Hepatic stellate cell (primary cell): ENCODE results near the gene CCBE1.
A peak's percentile ranks its signal among the peaks of the same experiment; 100 is the strongest.
"Not testable (repeated sequence)": the region's sequence is repeated elsewhere in the genome, so short reads cannot be mapped to it uniquely, and the experiment has no call there.

ENCODE experiments used
- DNase-seq: peaks from one replicate; pipeline ENCODE4 v3.0.0; 2011; ENCODE audit warnings: low spot score

The CCBE1 gene

GRCh38 chr18:59656373-59656887 lies 40.8 kb downstream of the CCBE1 start:
- DNase-seq, result no peak

GRCh38 chr18:59655676-59656075 lies 41.5 kb downstream of the CCBE1 start:
- no peak for DNase-seq

GRCh38 chr18:59651071-59651470 lies 46.2 kb downstream of the CCBE1 start:
- no peak for DNase-seq

GRCh38 chr18:59650266-59650820 lies 46.9 kb downstream of the CCBE1 start:
- no peak for DNase-seq

- no peak for DNase-seq
Observed at GRCh38 chr18:59649591-59649990, 47.6 kb downstream of the CCBE1 start.

- not testable (repeated sequence) for DNase-seq
Observed at GRCh38 chr18:59648469-59648868, 48.8 kb downstream of the CCBE1 start.

GRCh38 chr18:59646963-59647307 lies 50.3 kb downstream of the CCBE1 start:
- DNase-seq, result peak; percentile 59

GRCh38 chr18:59646228-59646962 lies 50.8 kb downstream of the CCBE1 start:
- DNase-seq, result no peak

- DNase-seq, result no peak
Observed at GRCh38 chr18:59643740-59644139, 53.5 kb downstream of the CCBE1 start.

GRCh38 chr18:59640721-59641120 lies 56.5 kb downstream of the CCBE1 start:
- no peak for DNase-seq

GRCh38 chr18:59639821-59640220 lies 57.4 kb downstream of the CCBE1 start:
- DNase-seq, result no peak

GRCh38 chr18:59639136-59639535 lies 58.1 kb downstream of the CCBE1 start:
- DNase-seq, result no peak

- DNase-seq, result no peak
Observed at GRCh38 chr18:59633961-59634485, 63.2 kb downstream of the CCBE1 start.

- no peak for DNase-seq
Observed at GRCh38 chr18:59633317-59633716, 63.9 kb downstream of the CCBE1 start.

- DNase-seq, result peak; percentile 29
Observed at GRCh38 chr18:59631583-59632181, 65.5 kb downstream of the CCBE1 start.

GRCh38 chr18:59629894-59630293 lies 67.3 kb downstream of the CCBE1 start:
- no peak for DNase-seq

GRCh38 chr18:59628995-59629394 lies 68.2 kb downstream of the CCBE1 start:
- no peak for DNase-seq

- no peak for DNase-seq
Observed at GRCh38 chr18:59627414-59627813, 69.8 kb downstream of the CCBE1 start.

GRCh38 chr18:59624369-59624765 lies 72.9 kb downstream of the CCBE1 start:
- no peak for DNase-seq

- DNase-seq, result peak; percentile 40
Observed at GRCh38 chr18:59623456-59624368, 73.5 kb downstream of the CCBE1 start.

GRCh38 chr18:59621027-59621426 lies 76.2 kb downstream of the CCBE1 start:
- DNase-seq, result no peak

- DNase-seq, result no peak
Observed at GRCh38 chr18:59620381-59620780, 76.8 kb downstream of the CCBE1 start.
